Stimulated activated CD4-positive, alpha-beta T cell treated with anti-CD3 and anti-CD28 coated beads, Interleukin-12 subunit alpha, Interleukin-12 subunit beta, amount 100 ng/mL, for 48 hours (primary cell): ENCODE results near the gene QARS1.

Experiments
- DNase-seq, 3 donors: peaks; one replicate each; pipeline ENCODE4 v3.0.0-alpha.2; 2020; ENCODE audit warnings: low read depth in 2 of 3, low spot score in 1 of 3

The QARS1 gene

DNA sequence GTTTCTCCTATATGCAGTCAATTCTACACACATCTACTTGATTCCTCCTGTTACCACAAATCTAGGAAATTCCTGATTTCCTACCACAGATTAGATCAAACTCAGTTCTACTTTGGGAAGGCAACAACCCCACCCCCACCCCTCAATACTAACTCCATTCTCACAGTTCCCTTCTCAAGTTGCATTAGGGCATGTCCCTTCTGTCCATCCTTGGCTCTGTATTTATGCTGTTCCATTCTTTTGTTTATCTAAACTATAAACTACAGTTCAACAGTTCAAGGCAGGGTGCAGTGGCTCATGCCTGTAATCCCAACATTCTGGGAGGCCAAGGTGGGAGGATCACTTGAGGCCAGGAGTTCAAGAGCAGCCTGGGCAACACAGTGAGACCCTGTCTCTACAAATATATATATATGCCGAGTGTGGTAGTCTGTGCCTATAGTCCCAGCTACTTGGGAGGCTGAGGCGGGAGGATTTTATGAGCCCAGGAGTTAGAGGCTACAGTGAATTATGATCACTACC, 50.2 kb downstream of the QARS1 start:
- DNase-seq, result no peak

DNA sequence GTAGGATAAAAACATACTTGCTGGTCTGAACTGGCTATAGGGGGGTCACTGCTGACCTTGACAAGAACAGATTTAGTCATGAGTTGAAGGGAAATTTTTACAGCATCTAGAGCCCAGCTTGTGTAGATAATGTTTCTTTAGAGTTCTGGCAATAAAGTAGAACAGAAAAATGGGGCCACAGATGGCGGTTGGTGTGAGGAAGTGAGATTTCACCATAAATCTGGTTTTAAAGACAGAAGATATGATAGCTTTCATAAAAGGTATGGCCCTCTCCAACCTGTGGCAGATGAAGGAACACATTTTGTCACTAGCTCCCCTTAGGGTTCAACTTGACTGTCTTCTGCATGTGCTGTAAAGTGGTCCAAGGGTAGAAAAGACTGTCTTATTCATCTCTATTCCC, 51.0 kb downstream of the QARS1 start:
- no peak for DNase-seq
